IMR-90 (cell line): Measurements from ENCODE around the gene KRT78. TPM values are rescaled to one million over a fixed set of nuclear protein-coding genes. Genes with fewer than 3 reads are reported as not detected.
A peak's percentile ranks its signal among the peaks of the same experiment; 100 is the strongest.

Experiments
- ATAC-seq: fragments of 200-7000 bp; cut with Tn5 transposase; 2 replicates; pipeline ENCODE4 v1.9.1; 2020; ENCODE audit warnings: low read depth, mild to moderate bottlenecking, moderate library complexity
- BruUV-seq: library from RNA; stranded (reverse); fragments of 400-500 nt; replicated peaks from 2 replicates; lab custom pipeline; 2021; lab: Mats Ljungman, UMichigan
- CTCF ChIA-PET: fragments of 300-600 bp; formaldehyde crosslinking; extraction: SDS; loops from one replicate; lab custom pipeline; 2021; ENCODE audit warnings: antibody characterized with exemption; lab: Yijun Ruan, JAX
- POLR2A ChIA-PET: fragments of 300-600 bp; sonication (Branson Sonifier 250); formaldehyde crosslinking; loops from one replicate; lab custom pipeline; 2022; ENCODE audit warnings: antibody characterized with exemption; ENCODE audit not compliant: unreplicated experiment; lab: Charles Lee
- DNase-seq: peaks from one replicate; pipeline ENCODE4 v3.0.0; 2013
- H2AFZ ChIP-seq: replicated peaks from 2 replicates; pipeline ENCODE3; 2013; ENCODE audit warnings: low read length, mild to moderate bottlenecking; ENCODE audit not compliant: poor library complexity
- H2AK5ac ChIP-seq: 2 replicates; pipeline ENCODE4 v1.6.1; 2013; ENCODE audit warnings: low read depth, low read length, inconsistent platforms
- H2AK9ac ChIP-seq: replicated peaks from 2 replicates; pipeline ENCODE3; 2013; ENCODE audit warnings: mild to moderate bottlenecking, low read depth, low read length, moderate library complexity; ENCODE audit not compliant: poor library complexity
- H2BK120ac ChIP-seq: 2 replicates; pipeline ENCODE4 v1.6.1; 2013; ENCODE audit warnings: low read depth, low read length, inconsistent platforms
- H2BK15ac ChIP-seq: 3 replicates; pipeline ENCODE4 v1.6.1; 2013; ENCODE audit warnings: low read depth, low read length, inconsistent platforms
- H2BK20ac ChIP-seq: 2 replicates; pipeline ENCODE4 v1.6.1; 2013; ENCODE audit warnings: low read depth, mild to moderate bottlenecking, inconsistent platforms, low read length, moderate library complexity
- H2BK5ac ChIP-seq: 2 replicates; pipeline ENCODE4 v1.6.1; 2013; ENCODE audit warnings: mild to moderate bottlenecking, low read depth, low read length, inconsistent platforms; ENCODE audit not compliant: poor library complexity, severe bottlenecking
- H3K14ac ChIP-seq: replicated peaks from 2 replicates; pipeline ENCODE4 v1.6.1; 2013; ENCODE audit warnings: low read depth, low read length, inconsistent platforms
- H3K18ac ChIP-seq: 2 replicates; pipeline ENCODE4 v1.6.1; 2013; ENCODE audit warnings: low read depth, low read length, control low read depth
- H3K23ac ChIP-seq: 2 replicates; pipeline ENCODE4 v1.6.1; 2013; ENCODE audit warnings: low read depth, low read length, inconsistent platforms
- H3K27ac ChIP-seq: 2 replicates; pipeline ENCODE4 v1.5.1; 2013; ENCODE audit warnings: mild to moderate bottlenecking, control low read depth, low read length; ENCODE audit not compliant: insufficient read depth
- H3K27me3 ChIP-seq: 2 replicates; pipeline ENCODE4 v1.6.1; 2013; ENCODE audit warnings: low read length; ENCODE audit not compliant: control insufficient read depth, insufficient read depth
- H3K36me3 ChIP-seq: 2 replicates; pipeline ENCODE4 v1.6.1; 2013; ENCODE audit warnings: low read length, mixed read lengths; ENCODE audit not compliant: control insufficient read depth, insufficient read depth
- H3K4ac ChIP-seq: 2 replicates; pipeline ENCODE4 v1.6.1; 2013; ENCODE audit warnings: low read depth, low read length, inconsistent platforms
- H3K4me1 ChIP-seq: 2 replicates; pipeline ENCODE4 v1.6.1; 2013; ENCODE audit warnings: low read length, mixed read lengths; ENCODE audit not compliant: control insufficient read depth, insufficient read depth
- H3K4me2 ChIP-seq: 2 replicates; pipeline ENCODE4 v1.6.1; 2013; ENCODE audit warnings: low read depth, mild to moderate bottlenecking, control low read depth, low read length, moderate library complexity
- H3K4me3 ChIP-seq: 2 replicates; pipeline ENCODE4 v1.5.1; 2013; ENCODE audit warnings: low read depth, mild to moderate bottlenecking, control low read depth, low read length, moderate library complexity; ENCODE audit not compliant: insufficient read depth
- H3K56ac ChIP-seq: 2 replicates; pipeline ENCODE4 v1.6.1; 2013; ENCODE audit warnings: low read length, inconsistent platforms; ENCODE audit not compliant: insufficient read depth; ENCODE audit errors: extremely low read depth
- H3K79me1 ChIP-seq, 2 experiments: 2 replicates each; pipeline ENCODE4 v1.6.1; 2013; ENCODE audit warnings: low read length in 2 of 2, inconsistent platforms in 1 of 2, low read depth in 1 of 2
- H3K9ac ChIP-seq: 2 replicates; pipeline ENCODE4 v1.6.1; 2013; ENCODE audit warnings: low read depth, low read length, control low read depth
- H3K9me1 ChIP-seq: 2 replicates; pipeline ENCODE4 v1.6.1; 2013; ENCODE audit warnings: low read length, inconsistent platforms; ENCODE audit not compliant: insufficient read depth
- H3K9me3 ChIP-seq: 2 replicates; pipeline ENCODE4 v1.6.1; 2013; ENCODE audit warnings: low read length; ENCODE audit not compliant: control insufficient read depth, insufficient read depth
- H4K20me1 ChIP-seq: 2 replicates; pipeline ENCODE4 v1.6.1; 2013; ENCODE audit warnings: low read length, inconsistent platforms; ENCODE audit not compliant: insufficient read depth
- H4K5ac ChIP-seq: 2 replicates; pipeline ENCODE4 v1.6.1; 2013; ENCODE audit warnings: mild to moderate bottlenecking, low read depth, low read length, control low read depth
- H4K8ac ChIP-seq, 2 experiments: 2 replicates each; pipeline ENCODE4 v1.6.1; 2013; ENCODE audit warnings: low read depth in 2 of 2, low read length in 2 of 2, control low read depth in 1 of 2, inconsistent platforms in 1 of 2
- H4K91ac ChIP-seq: 2 replicates; pipeline ENCODE4 v1.6.1; 2013; ENCODE audit warnings: low read depth, low read length, inconsistent platforms; ENCODE audit not compliant: insufficient read depth
- BHLHE40 ChIP-seq: fragments of 150-350 bp; IDR thresholded peaks from 2 replicates; pipeline ENCODE4 v1.6.1; 2016; ENCODE audit warnings: mild to moderate bottlenecking, low read depth, low read length
- CEBPB ChIP-seq: IDR thresholded peaks from 2 replicates; pipeline ENCODE4 v1.6.1; 2012; ENCODE audit warnings: low read depth, low read length, improper control_type of control experiment
- CTCF ChIP-seq: conservative IDR thresholded peaks from 2 replicates; pipeline ENCODE4 v1.5.1; 2012; ENCODE audit warnings: mild to moderate bottlenecking, low read depth, low read length, improper control_type of control experiment
- FOS ChIP-seq: fragments of 150-350 bp; IDR thresholded peaks from 2 replicates; pipeline ENCODE4 v1.6.1; 2016; ENCODE audit warnings: low read depth, low read length
- MAZ ChIP-seq: IDR thresholded peaks from 2 replicates; pipeline ENCODE4 v1.6.1; 2012; ENCODE audit warnings: low read depth, mild to moderate bottlenecking, low read length, improper control_type of control experiment, moderate library complexity, borderline replicate concordance
- MXI1 ChIP-seq: IDR thresholded peaks from 2 replicates; pipeline ENCODE4 v1.6.1; 2012; ENCODE audit warnings: low read depth, mild to moderate bottlenecking, low read length, moderate library complexity, borderline replicate concordance
- NFE2L2 ChIP-seq: fragments of 150-350 bp; IDR thresholded peaks from 2 replicates; pipeline ENCODE4 v1.6.1; 2016; ENCODE audit warnings: low read depth, mild to moderate bottlenecking, low read length
- RAD21 ChIP-seq: IDR thresholded peaks from 2 replicates; pipeline ENCODE4 v1.6.1; 2012; ENCODE audit warnings: low read length, improper control_type of control experiment
- RCOR1 ChIP-seq: IDR thresholded peaks from 2 replicates; pipeline ENCODE4 v1.6.1; 2012; ENCODE audit warnings: mild to moderate bottlenecking, low read length, improper control_type of control experiment; ENCODE audit not compliant: insufficient replicate concordance
- RFX5 ChIP-seq: IDR thresholded peaks from 2 replicates; pipeline ENCODE4 v1.8.0; 2012; ENCODE audit warnings: low read depth, mild to moderate bottlenecking, low read length, moderate library complexity
- SMC3 ChIP-seq: fragments of 150-350 bp; IDR thresholded peaks from 2 replicates; pipeline ENCODE4 v1.6.1; 2016; ENCODE audit warnings: low read depth, mild to moderate bottlenecking, antibody characterized with exemption, low read length, moderate library complexity
- WGBS, 2 experiments: methylation state at CpG; one replicate each; pipeline versions ENCODE4 v1.1.5 to v1.1.7; 2013; ENCODE audit warnings: missing lambda C conversion rate in 2 of 2; ENCODE audit not compliant: insufficient read length in 1 of 2; ENCODE audit errors: extremely low coverage in 2 of 2; 5-methylcytosine and 5-hydroxymethylcytosine counted together
- dilution Hi-C: fragments of 300-500 bp; cut with HindIII; formaldehyde crosslinking; loops from one replicate; pipeline ENCODE4 v1.14.3; 2018; ENCODE audit warnings: low sequenced_read_pairs; ENCODE audit not compliant: unreplicated experiment
- in situ Hi-C: fragments of 300-500 bp; cut with MboI; formaldehyde crosslinking; loops from 3 replicates; pipeline ENCODE4 v1.14.3; 2019; ENCODE audit warnings: low sequenced_read_pairs, inconsistent platforms, mixed read lengths
- intact Hi-C: fragments of 100-400 bp; cut with micrococcal nuclease; formaldehyde crosslinking; loops from 2 replicates; pipeline ENCODE4 v1.10.0; 2022
- polyA plus RNA-seq, 3 experiments: library from polyadenylated mRNA; depleted of rRNA; stranded (reverse); fragments of >200 nt; gene quantifications; 2 replicates each; pipeline ENCODE4 v1.2.3, GENCODE V29; 2012; ENCODE audit warnings: low replicate concordance in 1 of 3
- total RNA-seq: library from RNA; depleted of rRNA; stranded (reverse); fragments of >200 nt; gene quantifications from 2 replicates; pipeline ENCODE4 v1.2.3, GENCODE V29; 2012
- TF ChIP-seq, protein P1 (sequence below): fragments of 150-350 bp; IDR thresholded peaks from 2 replicates; pipeline ENCODE4 v1.6.1; 2016; ENCODE audit warnings: low read depth, mild to moderate bottlenecking, low read length, moderate library complexity, borderline replicate concordance
- TF ChIP-seq, protein P2 (sequence below): fragments of 150-350 bp; IDR thresholded peaks from 2 replicates; pipeline ENCODE4 v1.6.1; 2017; ENCODE audit warnings: mild to moderate bottlenecking, antibody characterized with exemption, low read length, low read depth

The KRT78 gene
- total and polyA plus RNA-seq, 2 of the 4 experiments (the other 2 are of a cell fraction): not detected

DNA sequence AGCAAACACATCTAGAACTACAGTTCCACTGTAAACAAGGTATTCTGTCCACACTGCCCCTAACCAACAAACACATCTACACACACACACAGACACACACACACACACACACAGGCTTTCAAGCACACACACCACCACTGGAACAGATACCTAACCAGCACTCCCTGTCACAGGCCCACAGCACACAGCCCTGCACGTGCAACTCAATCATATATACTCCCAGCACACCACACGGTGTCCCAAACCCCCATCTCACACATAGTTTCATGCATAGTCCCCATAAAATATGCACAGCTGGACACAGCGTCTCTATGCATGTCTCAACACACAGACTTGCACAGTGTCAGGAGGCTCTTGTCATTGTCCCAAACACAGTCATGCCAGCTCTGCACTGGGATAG, 28.4 kb upstream of the KRT78 start (continued):
- TF ChIP-seq CTCF: no peak

DNA sequence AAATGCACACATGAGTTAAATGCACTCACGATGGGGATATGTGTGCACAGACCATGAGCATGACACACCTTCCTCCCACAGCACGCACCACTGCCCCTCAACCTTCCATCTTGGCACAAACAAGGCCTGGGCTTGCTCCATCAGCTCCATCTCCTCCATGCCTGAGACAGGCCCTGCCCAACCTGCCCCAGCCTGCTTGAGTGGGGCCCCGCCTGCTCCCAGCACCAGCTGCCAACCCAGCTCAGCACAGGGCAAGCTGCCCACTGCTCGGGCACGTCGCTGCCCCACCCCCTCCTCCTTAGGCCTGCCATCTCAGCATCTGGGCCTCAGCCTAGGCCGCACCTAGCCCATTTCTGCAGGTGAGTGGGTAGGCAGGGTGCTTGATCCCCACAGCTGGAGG, 27.6 kb upstream of the KRT78 start:
- H2AK9ac ChIP-seq: no peak overlapping the region
- in situ Hi-C loops (loop anchor here (5.0 kb wide), 3 partner anchors 294 to 729 kb away; no protein-coding TSS in a partner anchor), dilution Hi-C loops (loop anchor here (25.0 kb wide), 1 partner anchor 111 kb away; no protein-coding TSS in a partner anchor), intact Hi-C loops (loop anchor here (10.0 kb wide), 2 partner anchors 592 to 662 kb away; no protein-coding TSS in a partner anchor)
- 0 out of 2 replicates have a peak overlapping the region, but pooled peaks have one; percentile 7 for H3K4ac ChIP-seq
- 80% methylated on average over 2 of the region's 7 CpGs; no CpG with 5 or more reads in 1 of the 2 experiments for WGBS, 2 experiments
- H2BK15ac ChIP-seq: no peak overlapping the region
- H3K27ac ChIP-seq: no peak overlapping the region
- H3K79me1 ChIP-seq: no peaks in the 10 kb centered on the region
- ChIA-PET POLR2A (no interaction called here), CTCF (interaction anchor here (0.6 kb wide), 1 partner anchor 1567 kb away, joined by 3 read pairs; no protein-coding TSS in a partner anchor)
- no peak overlapping the region for H3K18ac ChIP-seq
- H2AFZ ChIP-seq: peak overlapping the region; percentile 40
- no peaks in the 10 kb centered on the region for H3K27me3 ChIP-seq
- ATAC-seq (no peak), DNase-seq (no peak)
- H4K5ac ChIP-seq: no peak overlapping the region
- peaks cover 20% of the 10 kb centered on the region for H3K4me1 ChIP-seq
- no peak overlapping the region for H3K56ac ChIP-seq
- no peaks in the 10 kb centered on the region for H3K9me3 ChIP-seq
- H2BK5ac ChIP-seq: no peak overlapping the region
- no peak overlapping the region for H3K4me3 ChIP-seq
- H3K23ac ChIP-seq: no peak overlapping the region
- H3K9ac ChIP-seq: no peak overlapping the region
- H4K91ac ChIP-seq: peak overlapping the region; percentile 28; the same call in 1 of the 2 replicates
- H3K4me2 ChIP-seq: no peak overlapping the region
- no peak overlapping the region for H4K8ac ChIP-seq
- peaks cover 19% of the 10 kb centered on the region for H3K9me1 ChIP-seq
- no TSS peak for BruUV-seq
- 0 out of 2 replicates have a peak overlapping the region, but pooled peaks have one; percentile 3 for H2BK120ac ChIP-seq
- no peaks in the 10 kb centered on the region for H3K36me3 ChIP-seq
- no peak overlapping the region for H3K14ac ChIP-seq
- H4K20me1 ChIP-seq: no peaks in the 10 kb centered on the region
- H2AK5ac ChIP-seq: no peak overlapping the region; the same call in 1 of the 2 replicates
- no peak overlapping the region for H2BK20ac ChIP-seq
- TF ChIP-seq CEBPB: no peak
- no peak for TF ChIP-seq RCOR1
- no peak for TF ChIP-seq MAZ
- TF ChIP-seq, protein P1, sequence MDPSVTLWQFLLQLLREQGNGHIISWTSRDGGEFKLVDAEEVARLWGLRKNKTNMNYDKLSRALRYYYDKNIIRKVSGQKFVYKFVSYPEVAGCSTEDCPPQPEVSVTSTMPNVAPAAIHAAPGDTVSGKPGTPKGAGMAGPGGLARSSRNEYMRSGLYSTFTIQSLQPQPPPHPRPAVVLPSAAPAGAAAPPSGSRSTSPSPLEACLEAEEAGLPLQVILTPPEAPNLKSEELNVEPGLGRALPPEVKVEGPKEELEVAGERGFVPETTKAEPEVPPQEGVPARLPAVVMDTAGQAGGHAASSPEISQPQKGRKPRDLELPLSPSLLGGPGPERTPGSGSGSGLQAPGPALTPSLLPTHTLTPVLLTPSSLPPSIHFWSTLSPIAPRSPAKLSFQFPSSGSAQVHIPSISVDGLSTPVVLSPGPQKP: no peak
- TF ChIP-seq, protein P2, sequence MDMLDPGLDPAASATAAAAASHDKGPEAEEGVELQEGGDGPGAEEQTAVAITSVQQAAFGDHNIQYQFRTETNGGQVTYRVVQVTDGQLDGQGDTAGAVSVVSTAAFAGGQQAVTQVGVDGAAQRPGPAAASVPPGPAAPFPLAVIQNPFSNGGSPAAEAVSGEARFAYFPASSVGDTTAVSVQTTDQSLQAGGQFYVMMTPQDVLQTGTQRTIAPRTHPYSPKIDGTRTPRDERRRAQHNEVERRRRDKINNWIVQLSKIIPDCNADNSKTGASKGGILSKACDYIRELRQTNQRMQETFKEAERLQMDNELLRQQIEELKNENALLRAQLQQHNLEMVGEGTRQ: no peak
- no peak for TF ChIP-seq BHLHE40
- TF ChIP-seq RFX5: no peak
- no peak for TF ChIP-seq FOS
- TF ChIP-seq SMC3: no peak
- TF ChIP-seq MXI1: no peak
- no peak for TF ChIP-seq NFE2L2
- TF ChIP-seq RAD21: no peak
